ENCODE measurements around the gene KLHL40.
"Not testable (repeated sequence)": the region's sequence is repeated elsewhere in the genome, so short reads cannot be mapped to it uniquely, and the experiment has no call there.

The KLHL40 gene

GRCh38 chr3:42704136-42704841 lies 19.0 kb downstream of the KLHL40 start:
- peak; percentile 3 for DNase-seq (ENCODE audit: low spot score)

- peak; percentile 1 for DNase-seq (ENCODE audit: low spot score)
Measured at GRCh38 chr3:42705058-42705767, 19.9 kb downstream of the KLHL40 start.

GRCh38 chr3:42705962-42706585 lies 20.7 kb downstream of the KLHL40 start:
- DNase-seq (ENCODE audit: low spot score), result no peak

GRCh38 chr3:42706721-42707619 lies 21.6 kb downstream of the KLHL40 start:
- DNase-seq (ENCODE audit: low spot score), result no peak

GRCh38 chr3:42707620-42708355 lies 22.5 kb downstream of the KLHL40 start:
- no peak for DNase-seq (ENCODE audit: low spot score)

GRCh38 chr3:42708611-42709151 lies 23.3 kb downstream of the KLHL40 start:
- no peak for DNase-seq (ENCODE audit: low spot score)

- DNase-seq (ENCODE audit: low spot score), result no peak
Measured at GRCh38 chr3:42709621-42710020, 24.3 kb downstream of the KLHL40 start.

GRCh38 chr3:42710323-42711021 lies 25.1 kb downstream of the KLHL40 start:
- no peak for DNase-seq (ENCODE audit: low spot score)

- DNase-seq (ENCODE audit: low spot score), result no peak
Measured at GRCh38 chr3:42711491-42712343, 26.4 kb downstream of the KLHL40 start.

- no peak for DNase-seq (ENCODE audit: low spot score)
Measured at GRCh38 chr3:42712344-42712648, 27.0 kb downstream of the KLHL40 start.

GRCh38 chr3:42712688-42713372 lies 27.5 kb downstream of the KLHL40 start:
- DNase-seq (ENCODE audit: low spot score), result no peak

- no peak for DNase-seq (ENCODE audit: low spot score)
Measured at GRCh38 chr3:42713747-42714146, 28.4 kb downstream of the KLHL40 start.

GRCh38 chr3:42714171-42714852 lies 29.0 kb downstream of the KLHL40 start:
- no peak for DNase-seq (ENCODE audit: low spot score)

- no peak for DNase-seq (ENCODE audit: low spot score)
Measured at GRCh38 chr3:42717306-42717705, 32.0 kb downstream of the KLHL40 start.

- no peak for DNase-seq (ENCODE audit: low spot score)
Measured at GRCh38 chr3:42718338-42718737, 33.0 kb downstream of the KLHL40 start.

GRCh38 chr3:42719002-42719401 lies 33.7 kb downstream of the KLHL40 start:
- DNase-seq (ENCODE audit: low spot score), result no peak

GRCh38 chr3:42720126-42720525 lies 34.8 kb downstream of the KLHL40 start:
- no peak for DNase-seq (ENCODE audit: low spot score)

GRCh38 chr3:42721690-42722089 lies 36.4 kb downstream of the KLHL40 start:
- DNase-seq (ENCODE audit: low spot score), result no peak

- DNase-seq (ENCODE audit: low spot score), result not testable (repeated sequence)
Measured at GRCh38 chr3:42722442-42722841, 37.1 kb downstream of the KLHL40 start.

Data from HuH-7.5 (cell line).